ENCODE measurements around the gene UBR3.
"Not testable (repeated sequence)": the region's sequence is repeated elsewhere in the genome, so short reads cannot be mapped to it uniquely, and the experiment has no call there.

Gene UBR3

DNA sequence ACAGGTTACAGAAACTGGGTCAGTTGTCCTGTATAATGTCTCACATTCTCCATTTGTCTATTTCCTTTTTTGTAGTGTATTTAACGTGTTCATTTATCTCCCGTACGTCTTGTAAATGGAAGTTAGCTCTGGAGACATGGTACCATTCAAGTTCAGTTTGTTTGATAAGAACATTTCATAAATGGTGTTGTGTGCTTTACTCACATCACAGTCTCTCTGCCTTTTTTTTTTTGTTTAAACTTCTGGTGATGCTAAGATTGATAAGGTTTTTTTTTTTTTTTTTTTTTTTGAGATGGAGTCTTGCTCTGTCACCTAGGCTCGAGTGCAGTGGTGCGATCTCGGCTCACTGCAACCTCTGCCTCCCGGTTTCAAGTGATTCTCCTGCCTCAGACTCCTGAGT is 41.7 kb downstream of the UBR3 start:
- no peak for DNase-seq

DNA sequence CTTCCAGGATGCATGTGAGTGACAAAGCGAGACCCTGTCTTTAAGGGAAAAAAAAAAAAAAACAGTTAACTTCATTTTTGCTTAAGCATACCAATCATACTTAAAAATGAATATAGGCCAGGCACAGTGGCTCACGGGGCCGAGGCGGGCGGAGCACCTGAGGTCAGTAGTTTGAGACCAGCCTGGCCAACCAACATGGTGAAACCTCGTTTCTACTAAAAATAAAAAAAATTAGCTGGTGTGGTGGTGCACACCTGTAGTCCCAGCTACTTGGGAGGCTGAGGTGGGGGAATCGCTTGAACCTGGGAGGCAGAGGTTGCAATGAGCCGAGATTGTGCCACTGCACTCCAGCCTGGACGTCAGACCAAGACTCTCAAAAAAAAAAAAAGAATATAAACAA is 44.1 kb downstream of the UBR3 start:
- not testable (repeated sequence) for DNase-seq

DNA sequence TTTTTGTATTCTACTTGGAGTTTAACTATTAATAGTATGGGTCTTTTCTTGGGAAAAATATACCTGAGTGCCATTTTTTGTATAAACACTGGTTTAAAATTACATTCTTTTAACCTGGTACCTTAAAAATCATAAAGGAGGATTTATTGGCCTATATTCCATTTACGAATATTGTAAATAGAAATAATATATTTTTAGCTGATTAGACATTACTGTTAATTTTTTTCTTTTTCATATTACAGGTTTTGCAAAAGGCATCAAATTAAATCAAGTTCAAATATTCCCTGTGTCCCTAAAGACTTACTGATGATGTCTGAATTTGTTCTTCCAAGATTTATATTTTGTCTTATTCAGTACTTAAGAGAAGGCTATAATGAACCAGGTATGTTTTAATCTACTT is 44.7 kb downstream of the UBR3 start:
- no peak for DNase-seq

DNA sequence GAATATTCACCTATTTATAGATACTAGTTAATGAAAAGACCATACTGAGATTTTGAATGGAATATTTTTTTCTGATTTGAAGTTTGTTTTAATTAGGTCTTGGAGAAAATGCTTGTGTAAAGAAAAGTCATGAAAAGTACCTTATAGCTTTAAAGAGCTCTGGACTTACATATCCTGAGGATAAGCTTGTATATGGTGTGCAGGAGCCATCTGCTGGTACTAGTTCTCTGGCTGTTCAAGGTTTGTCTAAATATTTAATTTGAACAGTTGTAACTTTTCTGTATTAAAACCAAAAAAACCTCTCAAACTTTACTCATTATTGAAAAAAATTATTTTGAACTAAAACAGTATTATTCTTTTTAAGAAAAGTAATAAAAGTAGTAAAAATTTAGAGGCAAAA is 50.1 kb downstream of the UBR3 start:
- DNase-seq, result no peak

DNA sequence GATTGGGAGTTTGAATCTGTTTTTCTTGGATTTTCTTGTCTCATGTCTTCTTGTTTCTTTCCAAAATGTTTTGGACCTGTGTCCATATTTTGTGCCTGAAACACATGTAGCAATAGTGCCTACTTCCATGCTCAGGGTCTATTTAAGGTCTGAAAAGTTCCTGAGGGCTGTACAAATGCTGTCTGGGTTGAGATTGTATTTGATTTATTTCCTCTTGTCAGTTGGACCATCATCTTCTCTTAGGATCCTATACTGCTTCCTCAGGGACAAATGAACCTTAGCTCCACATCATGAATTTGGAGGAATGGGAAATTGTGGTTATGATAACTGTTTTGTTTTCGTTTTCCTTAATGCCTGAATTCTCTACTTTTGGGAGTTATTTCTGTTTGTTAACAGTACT is 59.9 kb downstream of the UBR3 start:
- DNase-seq, result no peak

DNA sequence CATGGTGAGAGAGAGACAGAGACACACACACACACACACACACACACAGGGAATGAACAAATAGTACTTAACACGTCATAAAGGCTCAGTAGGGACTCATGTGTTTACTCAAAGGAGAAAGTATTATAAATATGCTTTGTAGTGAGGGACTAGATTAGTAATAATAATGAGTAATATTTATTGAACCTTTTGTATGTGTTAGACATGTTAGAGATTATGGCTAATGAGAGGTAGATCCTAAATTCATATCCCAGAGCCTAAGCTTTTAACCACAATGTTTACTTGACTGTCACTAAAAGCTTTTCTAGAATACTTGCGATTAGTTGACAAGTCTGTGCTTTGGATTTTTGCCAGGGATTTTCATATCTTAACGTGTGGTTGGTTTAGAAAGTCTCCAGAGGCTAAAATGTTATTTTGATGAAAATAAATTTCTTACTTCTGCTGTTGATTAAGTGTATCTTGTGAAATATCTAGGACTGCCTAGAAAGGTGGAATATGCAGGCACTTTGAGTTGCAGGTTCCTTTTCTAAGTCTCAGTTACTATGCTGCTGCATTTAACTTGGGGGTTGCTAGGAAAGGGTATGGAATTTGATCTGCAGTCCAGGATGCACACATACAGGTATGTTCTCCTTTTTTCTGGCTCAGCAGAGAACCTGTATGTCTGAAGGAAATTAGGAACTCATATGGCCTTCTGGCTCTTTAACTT is 64.5 kb downstream of the UBR3 start:
- DNase-seq, result no peak

DNA sequence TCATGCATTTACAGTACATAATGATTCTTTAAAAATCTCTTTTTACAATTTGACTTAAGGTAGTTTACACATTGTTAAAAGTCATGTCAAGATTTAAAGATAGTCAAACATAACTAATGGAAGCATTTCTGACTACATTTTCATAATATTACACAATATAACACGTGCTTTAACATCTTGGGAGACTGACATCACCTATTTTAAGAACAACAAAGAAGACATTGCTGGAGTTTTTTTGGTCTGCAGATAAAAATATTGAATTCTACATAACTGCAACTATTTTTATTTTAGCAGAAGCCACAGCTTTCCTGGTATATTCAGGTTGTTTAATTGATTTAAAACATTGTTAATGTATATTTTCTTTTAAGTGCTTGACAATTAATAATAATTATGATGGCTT is 65.7 kb downstream of the UBR3 start:
- no peak for DNase-seq

DNA sequence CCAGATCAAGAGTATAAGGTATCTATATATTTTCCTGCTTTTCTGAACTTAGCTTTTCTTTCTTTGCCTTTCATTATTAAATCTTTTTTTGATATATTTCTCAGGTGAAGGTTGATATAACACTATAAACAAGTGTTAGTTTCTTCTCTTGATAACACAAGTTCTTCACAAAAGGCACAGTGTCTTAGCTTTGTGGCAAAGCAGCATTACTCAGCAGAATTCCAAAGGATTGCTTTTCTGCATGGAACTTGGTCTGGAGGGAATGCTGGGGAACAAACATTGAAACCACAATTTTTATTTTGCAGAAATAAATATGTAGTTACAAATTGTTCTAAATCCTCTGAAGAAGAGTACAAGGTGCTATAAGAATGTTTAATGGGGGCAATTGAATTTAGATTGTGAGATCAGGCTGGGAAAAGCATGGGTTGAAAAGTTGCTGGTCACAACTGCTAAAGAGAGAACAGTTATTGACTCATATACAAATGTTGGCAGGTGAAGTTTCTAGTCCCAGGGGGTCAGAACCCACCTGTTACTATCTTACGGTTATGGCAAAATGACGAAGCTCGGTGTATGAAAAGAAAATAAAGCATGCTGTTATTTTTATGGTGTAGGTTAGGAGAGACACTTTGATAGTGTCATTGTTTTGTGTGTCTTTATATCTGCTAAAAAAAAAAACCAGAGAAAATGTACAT is 68.2 kb downstream of the UBR3 start:
- no peak for DNase-seq

DNA sequence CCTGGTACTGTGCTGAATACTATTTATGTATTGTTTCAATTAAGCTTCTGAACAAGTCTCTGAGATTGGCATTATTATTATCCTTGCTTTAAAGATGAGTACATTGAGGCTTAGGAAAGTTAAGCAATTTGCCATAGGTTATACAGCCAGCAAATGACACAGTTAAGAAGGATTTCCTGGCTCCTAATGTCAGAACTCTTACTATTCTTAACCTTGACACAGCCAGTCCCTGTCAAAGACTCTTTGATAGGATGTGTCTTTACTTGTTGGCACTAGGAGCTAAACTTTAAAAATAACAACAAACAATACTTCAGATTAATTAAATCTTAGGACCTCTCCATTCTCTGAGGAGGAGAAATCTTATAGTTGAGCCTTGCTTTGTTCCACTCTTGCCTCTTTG is 70.6 kb downstream of the UBR3 start:
- no peak for DNase-seq

DNA sequence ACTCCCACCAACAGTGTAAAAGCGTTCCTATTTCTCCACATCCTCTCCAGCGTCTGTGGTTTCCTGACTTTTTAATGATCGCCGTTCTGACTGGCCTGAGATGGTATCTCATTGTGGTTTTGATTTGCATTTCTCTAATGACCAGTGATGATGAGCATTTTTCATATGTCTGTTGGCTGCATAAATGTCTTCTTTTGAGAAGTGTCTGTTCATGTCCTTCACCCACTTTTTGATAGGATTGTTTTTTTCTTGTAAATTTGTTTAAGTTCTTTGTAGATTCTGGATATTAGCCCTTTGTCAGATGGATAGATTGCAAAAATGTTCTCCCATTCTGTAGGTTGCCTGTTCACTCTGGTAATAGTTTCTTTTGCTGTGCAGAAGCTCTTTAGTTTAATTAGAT is 72.8 kb downstream of the UBR3 start:
- not testable (repeated sequence) for DNase-seq

DNA sequence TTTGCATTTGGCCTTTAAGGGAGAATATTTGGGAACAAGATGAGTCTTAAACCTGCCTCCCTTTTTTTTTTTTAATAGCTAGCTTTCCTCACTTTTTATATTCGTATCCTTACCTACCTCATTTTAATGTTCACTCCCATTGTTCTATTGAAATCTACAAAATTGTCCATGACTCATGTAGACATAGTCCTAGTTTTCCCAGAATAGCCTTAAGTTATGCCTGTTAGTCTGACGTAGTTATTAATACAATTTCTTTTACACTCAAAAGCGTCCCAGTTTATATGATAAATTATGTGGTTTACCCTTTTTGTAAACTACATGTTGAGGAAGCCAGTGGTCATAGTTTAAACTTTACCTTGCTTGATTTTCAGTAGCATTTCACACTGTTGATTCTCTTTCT is 73.4 kb downstream of the UBR3 start:
- no peak for DNase-seq

DNA sequence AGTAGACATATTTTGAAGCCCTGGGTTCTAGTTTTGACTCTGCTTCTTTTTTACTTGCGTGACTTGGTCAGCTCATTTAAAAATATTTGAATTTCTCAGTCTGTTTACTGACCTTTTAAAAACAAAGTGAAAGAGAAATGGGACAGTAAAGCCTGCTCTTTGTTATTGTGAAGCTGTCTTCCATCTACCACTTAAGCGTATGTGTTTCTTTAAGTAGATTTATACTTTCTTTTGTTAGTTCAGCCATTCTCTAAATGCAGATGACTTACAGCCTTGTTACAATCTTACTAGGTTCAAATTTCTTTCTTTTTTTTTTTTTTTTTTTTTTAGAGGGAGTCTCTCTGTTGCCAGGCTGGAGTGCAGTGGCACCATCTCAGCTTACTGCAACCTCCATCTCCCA is 79.5 kb downstream of the UBR3 start:
- DNase-seq, result no peak

DNA sequence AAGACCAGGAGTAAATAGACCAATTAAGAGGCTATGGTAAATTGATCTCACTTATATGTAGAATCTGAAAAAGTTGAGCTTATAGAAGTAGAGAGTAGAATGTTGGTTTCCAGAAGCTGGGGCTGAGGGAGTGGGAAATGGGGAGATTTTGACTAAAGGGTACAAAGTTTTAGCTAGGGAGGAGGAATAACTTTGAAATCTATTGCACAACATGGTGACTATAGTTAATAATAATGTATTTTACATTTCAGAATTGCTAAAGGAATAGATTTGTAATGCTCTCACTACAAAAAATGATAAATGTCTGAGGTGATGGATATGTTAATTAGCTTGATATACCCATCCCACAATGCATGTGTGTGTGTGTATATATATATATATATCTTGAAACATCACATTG is 82.1 kb downstream of the UBR3 start:
- DNase-seq, result no peak

DNA sequence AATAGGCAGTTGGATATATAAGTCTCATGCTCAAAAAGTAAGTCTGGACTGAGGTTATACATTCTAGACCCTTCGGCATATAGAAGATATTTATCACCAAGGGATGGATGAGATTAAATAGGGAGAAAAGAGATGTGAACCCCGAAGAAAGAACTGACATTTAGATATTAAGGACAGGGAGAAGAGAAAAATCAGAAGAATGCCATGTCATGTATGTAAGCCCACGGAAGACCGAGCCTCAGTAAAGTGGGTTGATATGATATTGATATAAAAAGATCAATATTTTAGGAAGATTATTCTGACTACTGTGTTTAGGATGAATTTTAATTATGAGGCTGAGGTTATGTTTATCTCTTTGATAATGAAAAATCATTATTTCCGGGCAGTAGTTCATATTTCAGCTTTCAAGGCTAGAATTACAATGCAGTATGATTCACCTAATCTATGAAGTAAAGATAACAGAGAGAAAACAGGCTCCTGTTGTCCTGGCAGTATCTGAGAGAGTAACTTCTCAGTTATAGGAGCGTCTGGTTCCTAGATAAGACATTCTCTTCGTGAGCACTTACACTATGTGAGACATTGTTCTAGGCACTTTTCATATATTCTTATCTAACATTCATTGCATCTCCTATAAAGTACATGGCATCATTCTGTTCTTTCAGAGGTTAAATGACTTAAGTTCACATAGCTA is 83.0 kb downstream of the UBR3 start:
- no peak for DNase-seq

DNA sequence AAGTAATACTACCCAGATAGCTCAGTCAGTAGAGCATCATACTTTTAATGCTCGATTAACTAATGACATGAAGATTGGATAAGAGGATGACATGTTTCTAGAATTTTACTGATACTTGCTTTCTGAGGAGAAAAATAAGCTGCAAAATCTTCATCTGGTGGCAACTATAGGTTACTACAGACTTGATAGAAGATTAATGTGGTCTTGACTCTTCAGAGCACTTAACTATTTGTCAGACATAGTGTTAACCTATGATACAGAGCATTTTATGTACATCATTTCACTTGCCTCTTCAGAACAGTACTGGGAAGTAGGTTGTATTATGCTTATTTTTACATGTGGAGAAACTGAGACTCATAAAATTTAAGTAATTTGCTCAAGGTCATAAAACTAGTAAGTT is 83.9 kb downstream of the UBR3 start:
- DNase-seq, result no peak

DNA sequence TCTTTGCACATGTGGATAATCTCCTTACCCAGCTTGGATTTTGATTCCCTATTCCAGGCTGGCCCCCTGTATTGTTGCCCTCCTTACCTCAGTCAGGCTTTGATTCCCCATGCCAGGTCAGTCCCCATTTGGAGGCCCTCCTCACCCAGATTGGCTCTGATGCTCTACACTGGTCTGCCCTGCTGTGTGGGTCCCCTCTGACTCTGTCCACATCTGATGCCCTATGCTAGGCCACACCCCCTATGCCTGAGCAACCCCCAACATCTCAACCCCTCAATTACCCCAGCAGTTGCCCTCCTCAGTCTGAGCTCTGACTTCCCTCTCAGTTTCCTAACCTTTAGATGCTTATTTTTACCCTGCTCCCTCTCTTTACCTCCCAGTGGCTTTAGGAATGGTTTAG is 89.4 kb downstream of the UBR3 start:
- DNase-seq, result no peak

DNA sequence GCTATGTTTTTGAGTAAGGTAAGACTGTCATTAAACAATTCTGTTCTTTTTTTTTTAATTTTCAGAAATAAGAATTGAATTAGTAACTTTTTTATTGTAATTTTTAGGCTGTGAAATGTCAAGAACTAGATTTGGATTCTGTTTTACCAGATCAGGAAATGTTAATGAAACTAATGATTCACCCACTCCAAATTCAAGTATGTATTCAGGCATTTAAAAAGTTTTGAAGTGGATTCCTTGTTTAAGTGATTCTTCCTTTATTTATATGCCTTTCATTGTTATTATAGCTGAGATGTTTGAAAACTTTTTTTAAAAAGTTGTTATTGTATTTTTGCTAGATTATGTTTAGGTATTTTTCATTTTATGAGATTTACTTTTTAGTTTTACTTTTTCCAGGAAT is 96.7 kb downstream of the UBR3 start:
- DNase-seq, result no peak

DNA sequence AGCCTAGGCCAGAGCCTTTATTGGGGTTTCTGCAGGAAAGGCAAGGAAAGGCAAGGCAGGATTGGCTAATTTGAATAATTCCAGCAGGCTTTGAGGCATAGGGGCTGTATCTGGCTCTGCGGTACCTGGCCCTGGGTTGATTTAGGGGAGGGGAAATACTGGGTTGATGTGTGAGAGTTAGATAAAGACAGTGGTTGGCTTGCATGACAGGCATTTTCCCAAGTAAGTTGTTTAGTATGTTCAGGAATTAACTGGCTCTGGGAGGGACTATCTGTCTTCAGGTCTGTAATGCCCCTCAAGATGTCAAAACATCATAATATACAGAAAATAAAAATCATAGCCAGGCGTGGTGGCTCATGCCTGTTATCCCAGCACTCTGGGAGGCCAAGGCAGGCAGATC is 98.7 kb downstream of the UBR3 start:
- DNase-seq, result no peak

DNA sequence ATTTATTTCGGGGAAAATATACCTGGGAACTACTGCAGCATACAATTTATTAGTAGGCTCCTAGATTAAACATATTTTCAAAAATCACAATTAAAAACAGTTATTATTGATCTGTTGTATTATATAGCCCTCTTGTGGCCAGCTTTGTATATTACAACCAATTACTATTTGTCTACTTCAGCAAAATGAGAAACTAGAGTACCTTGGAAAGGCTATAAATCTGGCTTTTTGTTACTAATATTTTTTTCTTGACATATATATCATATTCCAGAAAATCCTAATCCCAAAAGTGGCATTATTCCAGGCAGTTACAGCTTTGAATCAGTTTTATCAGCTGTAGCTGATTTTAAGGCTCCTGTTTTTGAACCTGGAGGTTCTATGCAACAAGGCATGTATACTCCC is 101.2 kb downstream of the UBR3 start:
- peak; percentile 39 for DNase-seq

DNA sequence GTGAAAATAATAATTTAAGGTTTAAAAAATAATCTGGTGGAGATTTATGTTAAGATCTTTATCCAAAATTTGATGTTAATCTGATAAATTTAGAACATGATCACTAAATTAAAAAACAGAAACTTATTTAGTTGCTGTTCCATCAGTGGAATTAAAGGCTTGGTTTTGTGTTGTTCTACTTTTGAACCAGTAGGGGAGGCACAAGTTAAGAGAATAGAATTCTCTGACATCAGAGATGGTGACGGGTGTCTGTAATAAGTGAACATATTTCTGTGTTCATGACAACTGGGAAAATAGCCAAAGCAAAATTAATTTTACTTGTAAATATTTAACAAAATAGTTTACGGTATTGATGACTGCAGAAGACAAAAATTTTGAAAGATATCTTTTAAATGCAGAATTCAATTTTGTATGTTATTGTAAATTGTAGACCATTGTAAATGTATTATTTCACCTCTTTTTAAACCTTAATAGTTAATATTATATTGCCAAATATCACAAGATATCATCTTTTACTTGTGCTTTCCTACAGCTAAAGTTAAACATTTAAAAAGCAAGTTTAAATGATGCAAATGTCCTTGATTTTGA is 106.0 kb downstream of the UBR3 start:
- DNase-seq, result peak; percentile 31

DNA sequence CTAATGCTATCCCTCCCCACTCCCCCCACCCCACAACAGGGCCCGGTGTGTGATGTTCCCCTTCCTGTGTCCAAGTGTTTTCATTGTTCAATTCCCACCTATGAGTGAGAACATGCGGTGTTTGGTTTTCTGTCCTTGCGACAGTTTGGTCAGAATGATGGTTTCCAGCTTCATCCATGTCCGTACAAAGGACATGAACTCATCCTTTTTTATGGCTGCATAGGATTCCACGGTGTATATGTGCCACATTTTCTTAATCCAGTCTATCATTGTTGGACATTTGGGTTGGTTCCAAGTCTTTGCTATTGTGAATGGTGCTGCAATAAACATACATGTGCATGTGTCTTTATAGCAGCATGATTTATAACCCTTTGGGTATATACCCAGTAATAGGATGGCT is 109.4 kb downstream of the UBR3 start:
- not testable (repeated sequence) for DNase-seq

DNA sequence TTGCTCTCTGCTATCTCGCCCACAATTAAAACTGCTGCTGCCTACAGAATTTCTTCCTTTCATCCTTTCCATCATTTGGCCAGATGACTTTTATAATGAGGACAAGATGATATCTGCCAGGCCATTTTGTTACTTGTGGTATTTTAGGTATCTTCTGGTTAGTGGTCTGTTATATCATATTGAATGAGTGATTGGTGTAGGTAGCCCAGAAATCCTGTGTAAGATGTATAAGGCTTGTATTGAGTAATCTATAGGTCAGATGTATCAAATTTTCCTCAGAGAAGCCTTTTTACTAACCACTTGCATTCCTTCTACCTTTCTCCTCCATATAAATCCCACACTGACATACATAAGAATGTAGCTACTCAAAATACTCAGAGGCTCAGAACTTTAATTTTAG is 118.3 kb downstream of the UBR3 start:
- DNase-seq, result no peak

DNA sequence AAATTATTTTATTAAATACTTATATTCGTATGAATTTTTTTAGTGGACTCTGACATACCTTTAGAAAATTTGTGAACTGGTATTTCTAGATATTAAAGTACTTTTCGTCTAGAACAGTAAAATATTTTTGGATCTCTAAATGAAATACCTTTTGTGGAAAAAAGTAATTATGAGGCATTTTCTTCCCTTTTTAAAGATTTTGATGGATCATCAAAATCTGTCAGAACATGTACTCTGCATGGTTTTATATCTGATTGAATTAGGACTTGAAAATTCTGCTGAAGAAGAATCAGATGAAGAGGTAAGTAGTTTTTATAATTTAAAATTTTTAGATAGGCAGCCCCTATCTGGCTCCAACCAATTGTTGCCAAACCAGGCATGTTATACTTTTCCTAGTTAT is 118.8 kb downstream of the UBR3 start:
- no peak for DNase-seq

DNA sequence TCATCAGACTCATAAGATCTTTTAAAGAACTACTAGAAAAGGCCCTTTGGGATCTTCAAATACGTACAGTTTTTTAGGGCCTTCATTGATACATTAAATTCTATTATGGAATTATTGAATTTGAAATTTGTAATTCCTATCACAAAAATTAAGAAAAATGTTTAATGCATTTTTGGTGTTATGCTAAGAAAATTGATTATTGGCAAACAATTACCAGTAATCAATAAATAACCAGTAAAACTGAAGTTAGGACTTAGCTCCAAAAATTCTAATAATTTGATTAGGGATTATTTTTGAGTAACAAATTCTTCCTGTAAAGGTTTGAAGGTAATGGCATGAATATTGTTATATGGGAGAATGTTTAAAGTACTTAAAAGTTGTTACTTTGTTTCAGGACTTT is 119.3 kb downstream of the UBR3 start:
- no peak for DNase-seq

Measured in activated CD4-positive, alpha-beta T cell treated with anti-CD3 and anti-CD28 coated beads, Interleukin-10, Interleukin-2, amounts not matched to agents 100 ng/mL and 50 ng/mL, durations not matched to agents 16 hours and 8 hours (primary cell).